Brain microvascular endothelial cell (primary cell): ENCODE results near the gene IL25.
A peak's percentile ranks its signal among the peaks of the same experiment; 100 is the strongest.

Source experiments
- DNase-seq: peaks from one replicate; pipeline ENCODE4 v3.0.0-alpha.2; 2020
- H3K27ac ChIP-seq: fragments of 250-450 bp; sonication (Bioruptor Pico); 2 replicates; pipeline ENCODE4 v1.5.1; 2020; ENCODE audit warnings: mild to moderate bottlenecking, moderate library complexity
- H3K27me3 ChIP-seq: fragments of 250-450 bp; sonication (Bioruptor Pico); replicated peaks from 2 replicates; pipeline ENCODE4 v1.5.1; 2020; ENCODE audit warnings: mild to moderate bottlenecking
- H3K36me3 ChIP-seq: fragments of 250-450 bp; sonication (Bioruptor Pico); replicated peaks from 2 replicates; pipeline ENCODE4 v1.5.1; 2020; ENCODE audit warnings: mild to moderate bottlenecking
- H3K4me3 ChIP-seq: 2 replicates; pipeline ENCODE4 v1.5.1; 2011; ENCODE audit warnings: low read depth, mild to moderate bottlenecking, control low read depth, low read length, moderate library complexity
- CTCF ChIP-seq: IDR thresholded peaks from 2 replicates; pipeline ENCODE4 v1.5.1; 2011; ENCODE audit warnings: low read depth, mild to moderate bottlenecking, moderate library complexity, low read length, control low read depth, inconsistent platforms; ENCODE audit errors: missing control alignments
- in situ Hi-C: cut with HindIII; loops from 2 replicates; pipeline ENCODE4 v1.10.0; 2017; ENCODE audit warnings: low sequenced_read_pairs, low pct_ligation_motif_present

The IL25 gene

GRCh38 chr14:23379366-23380196 is 7.0 kb downstream of the IL25 start:
- in situ Hi-C loops: no loop called here
- no peaks in the 10 kb centered on the region for H3K36me3 ChIP-seq
- H3K27ac ChIP-seq: no peak overlapping the region
- no peak for DNase-seq
- H3K4me3 ChIP-seq: no peak overlapping the region
- H3K27me3 ChIP-seq: peaks cover 2% of the 10 kb centered on the region
- TF ChIP-seq CTCF: peak; percentile 99

- in situ Hi-C loops: no loop called here
- no peak overlapping the region for H3K4me3 ChIP-seq
- H3K27ac ChIP-seq: no peak overlapping the region
- no peak for DNase-seq
- no peaks in the 10 kb centered on the region for H3K36me3 ChIP-seq
- peaks cover 2% of the 10 kb centered on the region for H3K27me3 ChIP-seq
- TF ChIP-seq CTCF: no peak
Observed at GRCh38 chr14:23380197-23380914, 7.7 kb downstream of the IL25 start.

- no peak for TF ChIP-seq CTCF
- H3K27ac ChIP-seq: no peak overlapping the region
- no peaks in the 10 kb centered on the region for H3K36me3 ChIP-seq
- in situ Hi-C loops: no loop called here
- DNase-seq: no peak
- peaks cover 2% of the 10 kb centered on the region for H3K27me3 ChIP-seq
- H3K4me3 ChIP-seq: no peak overlapping the region
Observed at GRCh38 chr14:23380976-23381375, 8.4 kb downstream of the IL25 start.

- no peak overlapping the region for H3K4me3 ChIP-seq
- H3K36me3 ChIP-seq: no peaks in the 10 kb centered on the region
- peaks cover 2% of the 10 kb centered on the region for H3K27me3 ChIP-seq
- in situ Hi-C loops: no loop called here
- no peak for TF ChIP-seq CTCF
- no peak for DNase-seq
- no peak overlapping the region for H3K27ac ChIP-seq
Observed at GRCh38 chr14:23381871-23382270, 9.3 kb downstream of the IL25 start.

GRCh38 chr14:23382276-23382675 is 9.7 kb downstream of the IL25 start:
- in situ Hi-C loops: no loop called here
- H3K27me3 ChIP-seq: peaks cover 2% of the 10 kb centered on the region
- no peak for DNase-seq

More at GRCh38 chr14:23382276-23382675, 9.7 kb downstream of the IL25 start:
- Histone ChIP-seq H3K36me3 (no peaks in the 10 kb centered on the region), H3K4me3 (no peak overlapping the region), H3K27ac (no peak overlapping the region)
- TF ChIP-seq CTCF: no peak
